Activated B cell treated with CpG ODN at 0.5 μM for 24 hours (primary cell): ENCODE results near the gene SRRM5. TPM values are rescaled to one million over a fixed set of nuclear protein-coding genes. Genes with fewer than 3 reads are reported as not detected.
"Not testable (repeated sequence)": the region's sequence is repeated elsewhere in the genome, so short reads cannot be mapped to it uniquely, and the experiment has no call there.

Experiments
- ATAC-seq: fragments of 200-7000 bp; cut with Tn5 transposase; one replicate; pipeline ENCODE4 v1.10.0; 2021; ENCODE audit warnings: low read depth, mild to moderate bottlenecking, moderate library complexity
- CTCF ChIA-PET: fragments of 350-600 bp; sonication (Branson Sonifier 250); formaldehyde crosslinking; loops from one replicate; lab custom pipeline; 2021; ENCODE audit warnings: antibody characterized with exemption; lab: Charles Lee
- POLR2A ChIA-PET: fragments of 350-600 bp; sonication (Branson Sonifier 250); formaldehyde crosslinking; loops from one replicate; lab custom pipeline; 2021; ENCODE audit warnings: antibody characterized with exemption; lab: Charles Lee
- DNase-seq: peaks from one replicate; pipeline ENCODE4 v3.0.0; 2022
- H3K27ac Mint-ChIP-seq: one replicate; pipeline ENCODE4 v1.8.0; 2020; ENCODE audit warnings: mixed read lengths
- H3K27me3 Mint-ChIP-seq: one replicate; pipeline ENCODE4 v1.8.0; 2021; ENCODE audit warnings: mixed read lengths
- H3K36me3 Mint-ChIP-seq: one replicate; pipeline ENCODE4 v1.8.0; 2021; ENCODE audit warnings: low read depth, mixed read lengths
- H3K4me1 Mint-ChIP-seq: one replicate; pipeline ENCODE4 v1.8.0; 2021; ENCODE audit warnings: mixed read lengths
- H3K4me3 Mint-ChIP-seq: one replicate; pipeline ENCODE4 v1.8.0; 2020; ENCODE audit warnings: mild to moderate bottlenecking, mixed read lengths
- H3K9me3 Mint-ChIP-seq: one replicate; pipeline ENCODE4 v1.8.0; 2020; ENCODE audit warnings: mixed read lengths
- intact Hi-C: fragments of 100-400 bp; cut with micrococcal nuclease; formaldehyde crosslinking; loops from one replicate; pipeline ENCODE4 v1.15.1; 2024
- total RNA-seq: library from RNA; stranded (reverse); gene quantifications from 2 replicates; pipeline ENCODE4 v1.2.3, GENCODE V29; 2022
- TF ChIP-seq, protein P1 (sequence below): fragments of 200-600 bp; IDR thresholded peaks from one replicate; pipeline ENCODE4 v1.8.0; 2022; ENCODE audit warnings: antibody characterized with exemption, mild to moderate bottlenecking

The SRRM5 gene
- total RNA-seq, 1 donor from 2014 or later: 0.29 TPM

DNA sequence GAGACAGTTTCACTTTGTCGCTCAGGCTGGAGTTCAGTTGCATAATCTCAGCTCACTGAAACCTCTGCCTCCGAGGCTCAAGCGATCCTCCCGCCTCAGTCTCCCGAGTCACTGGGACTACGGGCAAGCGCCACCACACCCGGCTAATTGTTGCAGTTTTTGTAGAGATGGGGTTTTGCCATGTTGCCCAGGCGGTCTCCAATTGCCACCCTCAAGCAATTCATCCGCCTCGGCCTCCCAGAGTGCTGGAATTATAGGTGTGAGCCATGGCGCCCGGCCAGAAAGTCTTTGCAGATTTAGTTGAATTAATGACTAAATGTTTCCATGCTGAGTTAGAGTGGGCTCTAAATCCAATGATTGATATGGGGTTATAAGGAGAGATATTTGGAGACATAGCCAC lies 32.3 kb downstream of the SRRM5 start:
- intact Hi-C loops: no loop called here
- POLR2A ChIA-PET: interaction anchor here (0.7 kb wide), 1 partner anchor 124 kb away, joined by 6 read pairs; no protein-coding TSS in a partner anchor
- DNase-seq (no peak), ATAC-seq (no peak)
- no peak overlapping the region for H3K4me3 Mint-ChIP-seq
- no peaks in the 10 kb centered on the region for H3K36me3 Mint-ChIP-seq
- H3K4me1 Mint-ChIP-seq: peaks cover 10% of the 10 kb centered on the region
- TF ChIP-seq, protein P1, sequence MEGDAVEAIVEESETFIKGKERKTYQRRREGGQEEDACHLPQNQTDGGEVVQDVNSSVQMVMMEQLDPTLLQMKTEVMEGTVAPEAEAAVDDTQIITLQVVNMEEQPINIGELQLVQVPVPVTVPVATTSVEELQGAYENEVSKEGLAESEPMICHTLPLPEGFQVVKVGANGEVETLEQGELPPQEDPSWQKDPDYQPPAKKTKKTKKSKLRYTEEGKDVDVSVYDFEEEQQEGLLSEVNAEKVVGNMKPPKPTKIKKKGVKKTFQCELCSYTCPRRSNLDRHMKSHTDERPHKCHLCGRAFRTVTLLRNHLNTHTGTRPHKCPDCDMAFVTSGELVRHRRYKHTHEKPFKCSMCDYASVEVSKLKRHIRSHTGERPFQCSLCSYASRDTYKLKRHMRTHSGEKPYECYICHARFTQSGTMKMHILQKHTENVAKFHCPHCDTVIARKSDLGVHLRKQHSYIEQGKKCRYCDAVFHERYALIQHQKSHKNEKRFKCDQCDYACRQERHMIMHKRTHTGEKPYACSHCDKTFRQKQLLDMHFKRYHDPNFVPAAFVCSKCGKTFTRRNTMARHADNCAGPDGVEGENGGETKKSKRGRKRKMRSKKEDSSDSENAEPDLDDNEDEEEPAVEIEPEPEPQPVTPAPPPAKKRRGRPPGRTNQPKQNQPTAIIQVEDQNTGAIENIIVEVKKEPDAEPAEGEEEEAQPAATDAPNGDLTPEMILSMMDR: no peak
- peaks cover 4% of the 10 kb centered on the region for H3K9me3 Mint-ChIP-seq
- H3K27me3 Mint-ChIP-seq: peaks cover 20% of the 10 kb centered on the region
- no peak overlapping the region for H3K27ac Mint-ChIP-seq
- CTCF ChIA-PET: no interaction called here

DNA sequence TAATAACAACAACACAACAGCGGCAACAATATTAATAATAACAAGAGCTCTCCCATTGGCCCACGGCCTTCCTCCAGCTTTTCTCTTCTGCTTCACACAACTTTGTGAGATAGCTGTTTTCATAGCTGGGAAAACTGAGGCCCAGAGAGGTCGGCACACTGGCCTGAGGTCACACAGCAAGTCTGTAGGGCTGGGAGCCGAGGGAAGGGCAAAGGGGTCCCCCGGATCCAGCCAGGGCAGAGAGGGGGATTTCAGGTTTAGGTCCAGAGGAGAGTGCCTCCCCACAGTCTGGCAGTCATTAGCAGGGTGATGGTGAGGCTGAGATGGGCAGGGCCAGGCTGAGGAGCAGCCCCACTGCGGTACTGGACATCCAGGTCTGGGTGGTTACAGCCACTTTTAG lies 36.7 kb downstream of the SRRM5 start:
- DNase-seq (no peak), ATAC-seq (no peak)
- Mint-ChIP-seq H3K27ac (no peak overlapping the region), H3K36me3 (no peaks in the 10 kb centered on the region), H3K4me3 (no peak overlapping the region), H3K4me1 (no peaks in the 10 kb centered on the region), H3K27me3 (peaks cover 3% of the 10 kb centered on the region), H3K9me3 (peaks cover 4% of the 10 kb centered on the region)
- TF ChIP-seq, protein P1: no peak
- ChIA-PET POLR2A (no interaction called here), CTCF (no interaction called here)
- intact Hi-C loops: no loop called here

DNA sequence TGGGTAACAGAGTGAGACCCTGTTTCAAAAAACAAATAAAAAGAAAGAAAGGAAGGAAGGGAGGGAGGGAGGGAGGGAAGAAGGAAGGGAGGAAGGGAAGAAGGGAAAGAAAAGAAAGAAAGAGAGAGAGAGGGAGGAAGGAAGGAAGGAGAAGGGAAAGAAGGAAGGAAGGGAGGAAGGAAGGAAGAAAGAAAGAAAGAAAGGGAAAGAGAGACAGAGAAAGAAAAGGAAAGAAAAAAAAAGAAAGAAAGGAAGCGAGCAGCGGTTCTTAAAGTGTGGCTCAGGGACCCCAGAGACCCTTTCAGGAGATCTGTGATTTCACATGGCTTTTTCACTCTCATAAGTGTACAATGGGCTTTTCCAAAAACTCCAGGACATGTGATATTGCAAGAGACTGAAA lies 37.6 kb downstream of the SRRM5 start:
- H3K9me3 Mint-ChIP-seq: peaks cover 4% of the 10 kb centered on the region
- no peak overlapping the region for H3K4me3 Mint-ChIP-seq
- no peaks in the 10 kb centered on the region for H3K4me1 Mint-ChIP-seq
- H3K27me3 Mint-ChIP-seq: peaks cover 3% of the 10 kb centered on the region
- no peaks in the 10 kb centered on the region for H3K36me3 Mint-ChIP-seq
- no peak overlapping the region for H3K27ac Mint-ChIP-seq
- TF ChIP-seq, protein P1: no peak
- ATAC-seq (no peak), DNase-seq (no peak)
- POLR2A ChIA-PET: no interaction called here
- CTCF ChIA-PET: no interaction called here
- intact Hi-C loops: no loop called here

DNA sequence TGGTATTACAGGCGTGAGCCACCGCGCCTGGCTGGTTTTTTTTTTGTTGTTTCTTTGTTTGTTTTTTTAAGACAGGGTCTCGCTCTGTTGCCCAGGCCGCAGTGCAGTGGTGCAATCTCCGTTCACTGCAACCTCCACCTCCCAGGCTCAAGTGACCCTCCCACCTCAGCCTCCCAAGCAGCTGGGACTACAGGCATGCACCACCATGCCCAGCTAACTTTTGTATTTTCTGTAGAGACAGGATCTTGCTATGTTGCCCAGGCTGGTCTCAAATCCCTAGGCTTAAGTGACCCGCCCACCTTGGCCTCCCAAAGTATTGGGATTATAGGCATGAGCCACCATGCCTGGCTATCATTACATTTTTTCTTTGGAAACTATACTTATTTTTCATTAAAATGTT lies 38.4 kb downstream of the SRRM5 start:
- intact Hi-C loops, H3K4me3 Mint-ChIP-seq, POLR2A ChIA-PET, ATAC-seq, H3K4me1 Mint-ChIP-seq, H3K9me3 Mint-ChIP-seq, CTCF ChIA-PET, H3K27ac Mint-ChIP-seq, H3K27me3 Mint-ChIP-seq, H3K36me3 Mint-ChIP-seq, DNase-seq: not testable (repeated sequence)

DNA sequence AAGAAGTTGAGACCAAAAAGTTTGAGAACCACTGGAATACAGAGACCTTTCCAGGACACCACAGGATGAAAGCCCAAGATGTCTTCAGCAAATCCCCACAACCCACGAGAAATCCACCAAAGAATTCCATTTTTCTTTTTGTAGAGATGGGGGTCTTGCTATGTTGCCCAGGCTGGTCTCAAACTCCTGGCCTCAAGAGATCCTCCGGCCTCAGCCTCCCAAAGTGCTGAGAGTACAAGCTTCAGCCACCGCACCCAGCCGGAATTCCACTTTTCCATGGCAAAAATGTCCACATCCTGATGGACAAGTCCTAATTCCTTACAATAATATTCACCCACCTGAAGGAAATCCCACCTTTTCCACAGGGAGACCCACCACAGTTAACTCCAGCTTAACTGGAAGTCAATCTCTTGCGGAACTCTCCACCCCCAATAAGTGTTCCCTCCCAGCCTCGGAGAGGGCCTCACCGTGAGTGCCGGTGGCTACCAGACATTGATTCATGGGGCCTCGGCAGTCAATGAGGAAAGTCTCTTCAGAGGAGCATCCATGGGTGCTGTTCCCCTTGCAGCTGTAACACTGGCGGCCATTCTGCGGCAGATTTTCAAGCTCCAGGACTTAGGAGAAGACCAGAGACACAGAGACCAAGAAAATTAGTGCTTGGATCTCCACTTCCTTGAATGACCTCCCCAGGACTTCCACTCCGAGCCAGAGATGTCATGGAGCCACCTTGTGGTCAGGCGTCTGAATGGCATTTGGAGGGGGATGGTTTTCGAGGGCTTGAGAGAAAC lies 40.1 kb downstream of the SRRM5 start:
- DNase-seq (no peak), ATAC-seq (peak; percentile 57)
- intact Hi-C loops: loop anchor here (1.0 kb wide), 2 partner anchors 58 to 97 kb away; no protein-coding TSS in a partner anchor
- H3K27ac Mint-ChIP-seq: no peak overlapping the region
- ChIA-PET POLR2A (no interaction called here), CTCF (interaction anchor here (2.1 to 2.5 kb wide), 2 partner anchors 97 to 205 kb away, joined by 6 to 7 read pairs; no protein-coding TSS in a partner anchor)
- H3K4me3 Mint-ChIP-seq: no peak overlapping the region
- H3K36me3 Mint-ChIP-seq: no peaks in the 10 kb centered on the region
- H3K27me3 Mint-ChIP-seq: peaks cover 3% of the 10 kb centered on the region
- H3K4me1 Mint-ChIP-seq: no peaks in the 10 kb centered on the region
- H3K9me3 Mint-ChIP-seq: no peaks in the 10 kb centered on the region
- TF ChIP-seq, protein P1: peak; percentile 32
